ENCODE data around the gene AP1S2.

DNA sequence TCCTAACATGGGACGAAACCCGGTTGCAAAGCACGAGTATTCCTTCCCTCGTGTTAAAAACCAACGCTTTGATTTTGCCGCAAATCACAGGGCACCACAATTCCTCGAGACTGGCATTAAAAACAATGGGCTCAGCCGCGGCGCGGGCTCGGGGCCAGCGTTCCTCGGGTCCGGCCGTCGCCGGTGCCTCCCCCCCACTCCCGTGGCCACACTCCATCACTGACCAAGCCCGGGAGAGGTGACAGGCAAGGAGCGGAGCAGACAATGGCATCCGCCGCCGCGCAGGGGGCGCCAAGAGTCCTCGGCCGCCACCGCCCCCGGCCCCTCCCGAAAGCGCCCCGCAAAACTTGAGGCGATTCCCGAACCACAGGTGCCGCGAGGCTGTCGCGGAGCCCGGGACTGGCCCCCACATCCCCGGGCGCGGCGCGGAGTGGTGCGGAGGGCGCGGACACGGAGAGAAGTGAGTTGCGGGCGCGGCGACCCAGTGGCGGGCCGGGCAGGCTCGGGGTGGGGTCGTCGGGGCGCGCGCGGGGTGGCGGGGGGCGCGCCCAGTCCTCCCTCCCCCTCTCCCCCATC lies 445 bp downstream of the AP1S2 start:
- TF ChIP-seq, protein P1, sequence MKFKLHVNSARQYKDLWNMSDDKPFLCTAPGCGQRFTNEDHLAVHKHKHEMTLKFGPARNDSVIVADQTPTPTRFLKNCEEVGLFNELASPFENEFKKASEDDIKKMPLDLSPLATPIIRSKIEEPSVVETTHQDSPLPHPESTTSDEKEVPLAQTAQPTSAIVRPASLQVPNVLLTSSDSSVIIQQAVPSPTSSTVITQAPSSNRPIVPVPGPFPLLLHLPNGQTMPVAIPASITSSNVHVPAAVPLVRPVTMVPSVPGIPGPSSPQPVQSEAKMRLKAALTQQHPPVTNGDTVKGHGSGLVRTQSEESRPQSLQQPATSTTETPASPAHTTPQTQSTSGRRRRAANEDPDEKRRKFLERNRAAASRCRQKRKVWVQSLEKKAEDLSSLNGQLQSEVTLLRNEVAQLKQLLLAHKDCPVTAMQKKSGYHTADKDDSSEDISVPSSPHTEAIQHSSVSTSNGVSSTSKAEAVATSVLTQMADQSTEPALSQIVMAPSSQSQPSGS (IDR thresholded peaks at IDR 0.05; ENCODE audit: low read length), result no peak
- TF ChIP-seq, protein P2, sequence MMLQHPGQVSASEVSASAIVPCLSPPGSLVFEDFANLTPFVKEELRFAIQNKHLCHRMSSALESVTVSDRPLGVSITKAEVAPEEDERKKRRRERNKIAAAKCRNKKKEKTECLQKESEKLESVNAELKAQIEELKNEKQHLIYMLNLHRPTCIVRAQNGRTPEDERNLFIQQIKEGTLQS (IDR thresholded peaks at IDR 0.05; ENCODE audit: insufficient read depth, low read depth, low read length), result no peak
- no peak for TF ChIP-seq CHD1 (IDR thresholded peaks at IDR 0.05; ENCODE audit: low read depth, low read length)
- TF ChIP-seq, protein P3, sequence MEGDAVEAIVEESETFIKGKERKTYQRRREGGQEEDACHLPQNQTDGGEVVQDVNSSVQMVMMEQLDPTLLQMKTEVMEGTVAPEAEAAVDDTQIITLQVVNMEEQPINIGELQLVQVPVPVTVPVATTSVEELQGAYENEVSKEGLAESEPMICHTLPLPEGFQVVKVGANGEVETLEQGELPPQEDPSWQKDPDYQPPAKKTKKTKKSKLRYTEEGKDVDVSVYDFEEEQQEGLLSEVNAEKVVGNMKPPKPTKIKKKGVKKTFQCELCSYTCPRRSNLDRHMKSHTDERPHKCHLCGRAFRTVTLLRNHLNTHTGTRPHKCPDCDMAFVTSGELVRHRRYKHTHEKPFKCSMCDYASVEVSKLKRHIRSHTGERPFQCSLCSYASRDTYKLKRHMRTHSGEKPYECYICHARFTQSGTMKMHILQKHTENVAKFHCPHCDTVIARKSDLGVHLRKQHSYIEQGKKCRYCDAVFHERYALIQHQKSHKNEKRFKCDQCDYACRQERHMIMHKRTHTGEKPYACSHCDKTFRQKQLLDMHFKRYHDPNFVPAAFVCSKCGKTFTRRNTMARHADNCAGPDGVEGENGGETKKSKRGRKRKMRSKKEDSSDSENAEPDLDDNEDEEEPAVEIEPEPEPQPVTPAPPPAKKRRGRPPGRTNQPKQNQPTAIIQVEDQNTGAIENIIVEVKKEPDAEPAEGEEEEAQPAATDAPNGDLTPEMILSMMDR (IDR thresholded peaks at IDR 0.05; ENCODE audit: control extremely low read depth in 1 of 3, insufficient read depth in 1 of 3, low read depth in 1 of 3, low read length in 3 of 3), result peak in 1 of 3 experiments; percentile 6; a peak in 1 of 4 replicates
